Measurements from ENCODE around the gene AHI1. TPM values are rescaled to one million over a fixed set of nuclear protein-coding genes. Genes with fewer than 3 reads are reported as not detected.

The AHI1 gene
- total and polyA plus RNA-seq, 10 of the 15 experiments (the other 5 are each of a cell fraction or from before 2014, with no cell fraction given) = 3.2 to 9.5 (median 4.6) TPM

DNA sequence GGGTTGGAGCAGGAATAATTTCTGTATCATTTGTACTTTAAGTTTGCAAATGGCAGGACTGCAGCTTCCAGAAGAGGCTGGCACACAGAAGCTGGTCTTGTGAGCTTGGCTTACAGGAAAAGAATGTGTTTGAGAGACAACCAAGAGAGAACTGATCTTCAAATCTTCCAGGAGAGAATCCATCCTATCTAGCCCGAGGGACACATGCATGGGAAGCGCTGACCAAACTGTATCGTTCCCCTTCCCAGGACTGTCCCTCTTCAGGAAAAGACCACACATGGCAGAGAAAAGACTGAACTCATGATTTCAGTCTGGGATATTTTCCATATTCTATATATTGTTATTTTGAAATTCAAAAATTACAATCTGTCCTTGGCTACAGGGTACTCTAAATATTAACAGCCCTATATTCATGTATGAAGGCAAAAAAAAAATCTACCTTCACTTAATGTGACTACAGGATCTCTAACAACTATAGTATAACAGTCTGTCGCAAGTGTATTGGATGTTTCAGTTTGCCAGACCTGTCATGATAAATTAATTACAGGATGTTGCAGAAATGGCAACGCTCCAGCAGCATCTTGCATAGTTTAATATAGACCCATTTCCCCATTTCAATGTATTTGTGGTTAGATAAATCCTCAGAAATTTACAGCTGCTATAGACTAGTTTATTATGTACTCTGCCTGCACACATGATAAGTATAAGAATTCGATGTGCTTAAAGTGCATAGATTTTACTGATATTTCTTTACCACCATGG lies 217.0 kb downstream of the AHI1 start:
- Histone ChIP-seq H2AFZ (ENCODE audit: control insufficient read depth, low read depth, low read length) (no peak overlapping the region), H3K36me3 (ENCODE audit: control insufficient read depth in 2 of 2, insufficient read depth in 2 of 2, low read length in 1 of 2) (no peaks in the 10 kb centered on the region), H3K27me3 (replicated peaks in 1 of 2; ENCODE audit: control insufficient read depth in 2 of 2, insufficient read depth in 2 of 2, low read length in 1 of 2) (no peaks in the 10 kb centered on the region), H3K4me3 (no peak overlapping the region), H3K4me1 (ENCODE audit: control insufficient read depth, insufficient read depth, low read length) (no peaks in the 10 kb centered on the region), H4K20me1 (ENCODE audit: control insufficient read depth, insufficient read depth) (no peaks in the 10 kb centered on the region), H3K9me3 (replicated peaks; ENCODE audit: control insufficient read depth, insufficient read depth, low read length) (no peaks in the 10 kb centered on the region), H3K79me2 (ENCODE audit: control insufficient read depth, insufficient read depth, low read length) (no peaks in the 10 kb centered on the region), H3K4me2 (ENCODE audit: control insufficient read depth, insufficient read depth) (no peak overlapping the region), H3K9ac (ENCODE audit: control insufficient read depth, insufficient read depth, low read length) (no peak overlapping the region), H3K27ac (ENCODE audit: control insufficient read depth, insufficient read depth) (no peak overlapping the region)
- RAD21 ChIA-PET (ENCODE audit: unreplicated experiment) = interaction anchor here (0.7 kb wide), 1 partner anchor 15 kb away, joined by 3 read pairs; no protein-coding TSS in a partner anchor
- SMC1A ChIA-PET (ENCODE audit: uncharacterized antibody, unreplicated experiment) = interaction anchor here (0.8 to 3.2 kb wide), 10 partner anchors 10 to 138 kb away, joined by 3 to 14 read pairs (median 4); no protein-coding TSS in a partner anchor
- CTCF ChIA-PET = interaction anchor here (1.7 kb wide), 1 partner anchor 12 kb away, joined by 5 read pairs; no protein-coding TSS in a partner anchor
- intact Hi-C loops (cut with micrococcal nuclease; ENCODE audit: unreplicated experiment) = no loop called here
- ATAC-seq = no peak
- POLR2A ChIA-PET = no interaction called here
- in situ Hi-C loops (cut with MboI) = no loop called here
- 57% methylated on average over 6 of the region's 6 CpGs for WGBS (ENCODE audit: insufficient coverage, insufficient replicate concordance, low lambda C conversion rate, missing lambda C conversion rate)
- no peak for FAIRE-seq
- TF ChIP-seq, protein P1, sequence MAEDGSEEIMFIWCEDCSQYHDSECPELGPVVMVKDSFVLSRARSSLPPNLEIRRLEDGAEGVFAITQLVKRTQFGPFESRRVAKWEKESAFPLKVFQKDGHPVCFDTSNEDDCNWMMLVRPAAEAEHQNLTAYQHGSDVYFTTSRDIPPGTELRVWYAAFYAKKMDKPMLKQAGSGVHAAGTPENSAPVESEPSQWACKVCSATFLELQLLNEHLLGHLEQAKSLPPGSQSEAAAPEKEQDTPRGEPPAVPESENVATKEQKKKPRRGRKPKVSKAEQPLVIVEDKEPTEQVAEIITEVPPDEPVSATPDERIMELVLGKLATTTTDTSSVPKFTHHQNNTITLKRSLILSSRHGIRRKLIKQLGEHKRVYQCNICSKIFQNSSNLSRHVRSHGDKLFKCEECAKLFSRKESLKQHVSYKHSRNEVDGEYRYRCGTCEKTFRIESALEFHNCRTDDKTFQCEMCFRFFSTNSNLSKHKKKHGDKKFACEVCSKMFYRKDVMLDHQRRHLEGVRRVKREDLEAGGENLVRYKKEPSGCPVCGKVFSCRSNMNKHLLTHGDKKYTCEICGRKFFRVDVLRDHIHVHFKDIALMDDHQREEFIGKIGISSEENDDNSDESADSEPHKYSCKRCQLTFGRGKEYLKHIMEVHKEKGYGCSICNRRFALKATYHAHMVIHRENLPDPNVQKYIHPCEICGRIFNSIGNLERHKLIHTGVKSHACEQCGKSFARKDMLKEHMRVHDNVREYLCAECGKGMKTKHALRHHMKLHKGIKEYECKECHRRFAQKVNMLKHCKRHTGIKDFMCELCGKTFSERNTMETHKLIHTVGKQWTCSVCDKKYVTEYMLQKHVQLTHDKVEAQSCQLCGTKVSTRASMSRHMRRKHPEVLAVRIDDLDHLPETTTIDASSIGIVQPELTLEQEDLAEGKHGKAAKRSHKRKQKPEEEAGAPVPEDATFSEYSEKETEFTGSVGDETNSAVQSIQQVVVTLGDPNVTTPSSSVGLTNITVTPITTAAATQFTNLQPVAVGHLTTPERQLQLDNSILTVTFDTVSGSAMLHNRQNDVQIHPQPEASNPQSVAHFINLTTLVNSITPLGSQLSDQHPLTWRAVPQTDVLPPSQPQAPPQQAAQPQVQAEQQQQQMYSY (CRISPR knock-in tag; IDR thresholded peaks at IDR 0.05) = no peak
- no peak for TF ChIP-seq SPI1 (IDR thresholded peaks at IDR 0.05; ENCODE audit: borderline replicate concordance, insufficient read depth, low read depth, low read length)
- no peak for TF ChIP-seq WRNIP1 (IDR thresholded peaks at IDR 0.05; ENCODE audit: borderline replicate concordance, low read depth, low read length)
- no peak for TF ChIP-seq PML (IDR thresholded peaks at IDR 0.05; ENCODE audit: low read length)
- TF ChIP-seq MXI1 (IDR thresholded peaks at IDR 0.05; ENCODE audit: low read depth, low read length) = no peak
- TF ChIP-seq ZNF687 (IDR thresholded peaks at IDR 0.05) = no peak
- TF ChIP-seq CHD1 (IDR thresholded peaks at IDR 0.05; ENCODE audit: low read depth, low read length) = no peak
- BruUV-seq (replicated peaks) = no TSS peak
- DNase-seq (ENCODE audit: low read depth, low spot score) = no peak

Data from GM12878 (cell line).